WTC11 (cell line): Measurements from ENCODE around the gene MTMR4. TPM values are rescaled to one million over a fixed set of nuclear protein-coding genes. Genes with fewer than 3 reads are reported as not detected.
A peak's percentile ranks its signal among the peaks of the same experiment; 100 is the strongest.

ENCODE experiments used
- ATAC-seq: fragments of 200-7000 bp; cut with Tn5 transposase; 2 replicates; pipeline ENCODE4 v1.10.0; 2021; ENCODE audit warnings: mild to moderate bottlenecking, moderate library complexity
- CTCF ChIA-PET: fragments of 300-600 bp; sonication (Branson Sonifier 250); formaldehyde crosslinking; loops from one replicate; lab custom pipeline; 2021; ENCODE audit warnings: antibody characterized with exemption; lab: Charles Lee
- POLR2A ChIA-PET: fragments of 350-600 bp; sonication (Branson Sonifier 250); formaldehyde crosslinking; loops from one replicate; lab custom pipeline; 2021; ENCODE audit warnings: antibody characterized with exemption; lab: Charles Lee
- DNase-seq: peaks from one replicate; pipeline ENCODE4 v3.0.0; 2021; ENCODE audit warnings: low spot score
- H3K27ac Mint-ChIP-seq: 2 replicates; pipeline ENCODE4 v1.8.0; 2021; ENCODE audit warnings: mixed read lengths
- H3K27me3 Mint-ChIP-seq: 2 replicates; pipeline ENCODE4 v1.8.0; 2021; ENCODE audit warnings: low read depth, mild to moderate bottlenecking, moderate library complexity, mixed read lengths
- H3K36me3 Mint-ChIP-seq: 2 replicates; pipeline ENCODE4 v1.8.0; 2021; ENCODE audit warnings: mixed read lengths
- H3K4me1 Mint-ChIP-seq: 2 replicates; pipeline ENCODE4 v1.8.0; 2022; ENCODE audit warnings: mixed read lengths
- H3K4me3 Mint-ChIP-seq: 2 replicates; pipeline ENCODE4 v1.8.0; 2021; ENCODE audit warnings: mild to moderate bottlenecking, moderate library complexity, mixed read lengths
- H3K9me3 Mint-ChIP-seq: 2 replicates; pipeline ENCODE4 v1.8.0; 2021; ENCODE audit warnings: mixed read lengths
- AFF4 ChIP-seq: sonication (generic); formaldehyde crosslinking; IDR thresholded peaks from 2 replicates; pipeline ENCODE4 v1.8.1; 2023; ENCODE audit warnings: mild to moderate bottlenecking, missing genetic modification reagents, borderline replicate concordance
- EMX1 ChIP-seq: fragments of 250-450 bp; sonication (Bioruptor Pico); IDR thresholded peaks from 2 replicates; pipeline ENCODE4 v1.8.0; 2021; ENCODE audit warnings: mild to moderate bottlenecking
- FOXJ3 ChIP-seq: sonication (generic); formaldehyde crosslinking; IDR thresholded peaks from 2 replicates; pipeline ENCODE4 v1.9.0; 2021; ENCODE audit warnings: missing genetic modification reagents, mild to moderate bottlenecking, borderline replicate concordance
- FOXP4 ChIP-seq: sonication (generic); formaldehyde crosslinking; IDR thresholded peaks from 2 replicates; pipeline ENCODE4 v1.8.0; 2022; ENCODE audit warnings: mild to moderate bottlenecking, missing genetic modification reagents
- GTF2I ChIP-seq: fragments of 250-450 bp; sonication (Bioruptor Pico); conservative IDR thresholded peaks from 2 replicates; pipeline ENCODE4 v1.4.0; 2021; ENCODE audit warnings: mild to moderate bottlenecking
- HMGXB4 ChIP-seq: sonication (generic); formaldehyde crosslinking; IDR thresholded peaks from 2 replicates; pipeline ENCODE4 v1.8.1; 2023; ENCODE audit warnings: mild to moderate bottlenecking, moderate library complexity, missing genetic modification reagents
- MXD4 ChIP-seq: fragments of 250-450 bp; sonication (Bioruptor Pico); IDR thresholded peaks from 2 replicates; pipeline ENCODE4 v1.8.0; 2021; ENCODE audit warnings: mild to moderate bottlenecking, moderate library complexity, borderline replicate concordance
- MYBL2 ChIP-seq: sonication (generic); formaldehyde crosslinking; IDR thresholded peaks from 2 replicates; pipeline ENCODE4 v1.8.1; 2023; ENCODE audit warnings: mild to moderate bottlenecking, moderate library complexity, missing genetic modification reagents
- NFE2L1 ChIP-seq: sonication (generic); formaldehyde crosslinking; IDR thresholded peaks from 2 replicates; pipeline ENCODE4 v1.8.1; 2023; ENCODE audit warnings: missing genetic modification reagents
- SP1 ChIP-seq: sonication (generic); formaldehyde crosslinking; conservative IDR thresholded peaks from 2 replicates; pipeline ENCODE4 v1.8.1; 2022; ENCODE audit warnings: missing genetic modification reagents
- TEAD4 ChIP-seq: sonication (generic); formaldehyde crosslinking; IDR thresholded peaks from 2 replicates; pipeline ENCODE4 v1.8.0; 2022; ENCODE audit warnings: mild to moderate bottlenecking, missing genetic modification reagents
- USF1 ChIP-seq: sonication (generic); formaldehyde crosslinking; IDR thresholded peaks from 2 replicates; pipeline ENCODE4 v1.8.0; 2022; ENCODE audit warnings: mild to moderate bottlenecking, missing genetic modification reagents
- USF2 ChIP-seq: sonication (generic); formaldehyde crosslinking; IDR thresholded peaks from 2 replicates; pipeline ENCODE4 v1.8.1; 2023; ENCODE audit warnings: mild to moderate bottlenecking, missing genetic modification reagents, moderate library complexity
- ZNF121 ChIP-seq: sonication (generic); formaldehyde crosslinking; IDR thresholded peaks from 2 replicates; pipeline ENCODE4 v1.8.0; 2023; ENCODE audit warnings: missing genetic modification reagents
- ZNF219 ChIP-seq: sonication (generic); formaldehyde crosslinking; IDR thresholded peaks from 2 replicates; pipeline ENCODE4 v1.8.0; 2023; ENCODE audit warnings: missing genetic modification reagents, mild to moderate bottlenecking, borderline replicate concordance
- ZNF263 ChIP-seq: sonication (generic); formaldehyde crosslinking; IDR thresholded peaks from 2 replicates; pipeline ENCODE4 v1.8.1; 2022; ENCODE audit warnings: low read depth, mild to moderate bottlenecking, moderate library complexity, missing genetic modification reagents
- ZSCAN18 ChIP-seq: fragments of 250-450 bp; sonication (Bioruptor Pico); IDR thresholded peaks from 2 replicates; pipeline ENCODE4 v2.1.2; 2022; ENCODE audit warnings: mild to moderate bottlenecking, moderate library complexity
- total RNA-seq: library from RNA; stranded (reverse); gene quantifications from 3 replicates; pipeline ENCODE4 v1.2.3, GENCODE V29; 2021
- TF ChIP-seq, protein P1 (sequence below): sonication (generic); formaldehyde crosslinking; conservative IDR thresholded peaks from 2 replicates; pipeline ENCODE4 v1.8.1; 2023; ENCODE audit warnings: mild to moderate bottlenecking, low read depth, missing genetic modification reagents, moderate library complexity

The MTMR4 gene
- total RNA-seq, 1 experiment from 2014 or later = 30.8 TPM

GRCh38 chr17:58531661-58532554, 17.5 kb upstream of the MTMR4 start:
- POLR2A ChIA-PET = interaction anchor here (0.5 to 1.0 kb wide), 2 partner anchors 77 to 100 kb away, joined by 3 to 5 read pairs; no protein-coding TSS in a partner anchor
- H3K27ac Mint-ChIP-seq = no peak overlapping the region
- H3K4me1 Mint-ChIP-seq = peaks cover 39% of the 10 kb centered on the region
- peak; percentile 70 for DNase-seq
- H3K4me3 Mint-ChIP-seq = peak overlapping the region; percentile 68
- TF ChIP-seq SP1 (CRISPR knock-in tag) (peak; percentile 34), USF2 (CRISPR knock-in tag) (0 out of 2 replicates have a peak, but pooled peaks have one; percentile 8), HMGXB4 (CRISPR knock-in tag) (0 out of 2 replicates have a peak, but pooled peaks have one; percentile 21), NFE2L1 (CRISPR knock-in tag) (no peak), TEAD4 (no peak)
- TF ChIP-seq, protein P1, sequence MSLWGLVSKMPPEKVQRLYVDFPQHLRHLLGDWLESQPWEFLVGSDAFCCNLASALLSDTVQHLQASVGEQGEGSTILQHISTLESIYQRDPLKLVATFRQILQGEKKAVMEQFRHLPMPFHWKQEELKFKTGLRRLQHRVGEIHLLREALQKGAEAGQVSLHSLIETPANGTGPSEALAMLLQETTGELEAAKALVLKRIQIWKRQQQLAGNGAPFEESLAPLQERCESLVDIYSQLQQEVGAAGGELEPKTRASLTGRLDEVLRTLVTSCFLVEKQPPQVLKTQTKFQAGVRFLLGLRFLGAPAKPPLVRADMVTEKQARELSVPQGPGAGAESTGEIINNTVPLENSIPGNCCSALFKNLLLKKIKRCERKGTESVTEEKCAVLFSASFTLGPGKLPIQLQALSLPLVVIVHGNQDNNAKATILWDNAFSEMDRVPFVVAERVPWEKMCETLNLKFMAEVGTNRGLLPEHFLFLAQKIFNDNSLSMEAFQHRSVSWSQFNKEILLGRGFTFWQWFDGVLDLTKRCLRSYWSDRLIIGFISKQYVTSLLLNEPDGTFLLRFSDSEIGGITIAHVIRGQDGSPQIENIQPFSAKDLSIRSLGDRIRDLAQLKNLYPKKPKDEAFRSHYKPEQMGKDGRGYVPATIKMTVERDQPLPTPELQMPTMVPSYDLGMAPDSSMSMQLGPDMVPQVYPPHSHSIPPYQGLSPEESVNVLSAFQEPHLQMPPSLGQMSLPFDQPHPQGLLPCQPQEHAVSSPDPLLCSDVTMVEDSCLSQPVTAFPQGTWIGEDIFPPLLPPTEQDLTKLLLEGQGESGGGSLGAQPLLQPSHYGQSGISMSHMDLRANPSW (CRISPR knock-in tag) = no peak
- TF ChIP-seq, all 79 proteins: peak for 3
- no peaks in the 10 kb centered on the region for H3K9me3 Mint-ChIP-seq
- H3K27me3 Mint-ChIP-seq = peaks cover 52% of the 10 kb centered on the region
- ATAC-seq = peak; percentile 79
- CTCF ChIA-PET = interaction anchor here (0.6 to 6.5 kb wide), 10 partner anchors 9 to 805 kb away, joined by 3 to 42 read pairs (median 3); partner anchors contain the start of genes HSF5 and MTMR4
- H3K36me3 Mint-ChIP-seq = no peaks in the 10 kb centered on the region

GRCh38 chr17:58531122-58531521, 16.7 kb upstream of the MTMR4 start:
- peaks cover 48% of the 10 kb centered on the region for H3K27me3 Mint-ChIP-seq
- no peaks in the 10 kb centered on the region for H3K9me3 Mint-ChIP-seq
- H3K4me3 Mint-ChIP-seq = peak overlapping the region; percentile 68
- no peak overlapping the region for H3K27ac Mint-ChIP-seq
- ChIA-PET CTCF (interaction anchor here (0.6 to 6.5 kb wide), 5 partner anchors 9 to 806 kb away, joined by 3 to 42 read pairs (median 18); no protein-coding TSS in a partner anchor), POLR2A (no interaction called here)
- H3K4me1 Mint-ChIP-seq = peaks cover 42% of the 10 kb centered on the region
- peak; percentile 8 for ATAC-seq
- no peaks in the 10 kb centered on the region for H3K36me3 Mint-ChIP-seq
- DNase-seq = peak; percentile 32
- TF ChIP-seq FOXJ3 (CRISPR knock-in tag) (no peak), FOXP4 (CRISPR knock-in tag) (no peak), ZNF263 (CRISPR knock-in tag) (no peak), GTF2I (CRISPR knock-in tag) (no peak), ZSCAN18 (CRISPR knock-in tag) (no peak), MXD4 (CRISPR knock-in tag) (no peak), USF1 (CRISPR knock-in tag) (no peak), EMX1 (CRISPR knock-in tag) (no peak), AFF4 (CRISPR knock-in tag) (no peak), ZNF219 (no peak), MYBL2 (no peak), ZNF121 (CRISPR knock-in tag) (no peak)
